ENCODE measurements around the gene OSBPL1A.
"Not testable (repeated sequence)": the region's sequence is repeated elsewhere in the genome, so short reads cannot be mapped to it uniquely, and the experiment has no call there.

- TF ChIP-seq POLR2A, POLR2AphosphoS5, EP300 (IDR thresholded peaks at IDR 0.05): not testable (repeated sequence)
- TF ChIP-seq CTCF (IDR thresholded peaks at IDR 0.05): peak; percentile 33 to 62 (median 48)
Measured at GRCh38 chr18:24359787-24360530, 37.7 kb downstream of the OSBPL1A start.
